ENCODE results near the gene PIK3C2G.

Gene PIK3C2G

DNA sequence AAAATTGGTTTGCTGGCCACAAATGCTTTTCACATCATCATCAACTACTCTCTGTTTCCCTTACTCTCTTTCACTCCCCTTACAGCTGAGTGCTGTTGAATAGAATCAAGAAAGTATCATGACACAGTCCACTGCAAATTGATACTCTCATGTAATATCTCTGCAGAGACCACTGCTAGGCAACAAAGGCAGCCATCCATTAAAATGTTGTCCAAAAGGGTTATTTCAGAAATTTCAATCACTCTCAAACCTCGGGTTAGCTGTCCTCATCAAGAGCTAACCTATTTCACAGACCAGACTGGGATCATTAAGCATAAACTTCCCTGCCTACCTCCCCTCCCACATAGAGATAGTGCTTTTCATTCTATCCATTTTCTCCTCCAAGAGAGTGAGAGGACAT, 289.8 kb downstream of the PIK3C2G start:
- H3K9me3 Mint-ChIP-seq = peaks cover 4% of the 10 kb centered on the region
- no peak overlapping the region for H3K4me3 Mint-ChIP-seq
- H3K36me3 Mint-ChIP-seq (ENCODE audit: low read depth) = no peaks in the 10 kb centered on the region
- H3K27me3 Mint-ChIP-seq = no peaks in the 10 kb centered on the region
- no peak overlapping the region for H3K27ac Mint-ChIP-seq
- no peaks in the 10 kb centered on the region for H3K4me1 Mint-ChIP-seq (ENCODE audit: low read depth)

- Mint-ChIP-seq H3K4me3 (no peak overlapping the region), H3K9me3 (peaks cover 4% of the 10 kb centered on the region), H3K27ac (no peak overlapping the region), H3K27me3 (no peaks in the 10 kb centered on the region), H3K4me1 (ENCODE audit: low read depth) (no peaks in the 10 kb centered on the region), H3K36me3 (ENCODE audit: low read depth) (no peaks in the 10 kb centered on the region)
Measured at GRCh38 chr12:18551701-18552100, 290.4 kb downstream of the PIK3C2G start.

DNA sequence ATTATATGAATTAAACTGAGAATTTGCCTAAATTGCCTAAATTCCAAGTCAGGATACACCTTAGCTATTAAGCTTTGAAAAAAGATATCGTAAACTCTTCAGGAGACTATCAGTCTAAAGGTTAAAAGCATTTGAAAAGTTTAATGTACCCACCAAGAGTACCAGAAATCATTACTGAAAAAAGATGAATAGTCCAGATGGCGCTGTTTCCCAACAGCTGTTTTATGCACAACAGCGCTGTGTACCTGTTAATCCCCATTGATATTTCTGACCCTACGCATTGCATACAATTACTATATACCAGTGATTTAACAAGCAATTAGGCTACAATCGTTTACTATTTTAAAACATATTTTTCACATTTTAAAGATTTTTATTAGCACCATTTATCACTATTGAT, 291.5 kb downstream of the PIK3C2G start:
- Mint-ChIP-seq H3K4me3 (no peak overlapping the region), H3K36me3 (ENCODE audit: low read depth) (no peaks in the 10 kb centered on the region), H3K27ac (no peak overlapping the region), H3K27me3 (no peaks in the 10 kb centered on the region), H3K9me3 (peaks cover 4% of the 10 kb centered on the region), H3K4me1 (ENCODE audit: low read depth) (no peaks in the 10 kb centered on the region)

DNA sequence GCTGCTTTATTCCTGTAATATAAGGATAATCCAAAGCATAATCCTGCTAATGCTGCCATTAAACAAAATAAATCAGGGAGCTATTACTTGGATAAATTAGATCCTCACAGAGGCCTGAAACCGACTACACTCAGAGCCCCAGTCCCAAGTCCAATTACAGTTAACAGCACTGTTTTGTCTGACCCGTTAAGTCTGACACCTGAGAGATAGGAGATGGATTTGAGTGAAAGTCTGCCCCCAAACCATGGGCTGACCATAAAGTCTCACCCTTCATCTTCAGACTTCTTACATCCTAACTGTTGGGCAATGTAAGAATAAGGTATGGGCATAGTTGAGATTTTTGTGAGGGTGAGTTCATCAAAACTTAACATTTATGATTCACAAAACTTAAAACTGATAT, 294.8 kb downstream of the PIK3C2G start:
- Mint-ChIP-seq H3K9me3 (peaks cover 7% of the 10 kb centered on the region), H3K36me3 (ENCODE audit: low read depth) (no peaks in the 10 kb centered on the region), H3K27me3 (no peaks in the 10 kb centered on the region), H3K27ac (no peak overlapping the region), H3K4me3 (no peak overlapping the region), H3K4me1 (ENCODE audit: low read depth) (no peaks in the 10 kb centered on the region)

DNA sequence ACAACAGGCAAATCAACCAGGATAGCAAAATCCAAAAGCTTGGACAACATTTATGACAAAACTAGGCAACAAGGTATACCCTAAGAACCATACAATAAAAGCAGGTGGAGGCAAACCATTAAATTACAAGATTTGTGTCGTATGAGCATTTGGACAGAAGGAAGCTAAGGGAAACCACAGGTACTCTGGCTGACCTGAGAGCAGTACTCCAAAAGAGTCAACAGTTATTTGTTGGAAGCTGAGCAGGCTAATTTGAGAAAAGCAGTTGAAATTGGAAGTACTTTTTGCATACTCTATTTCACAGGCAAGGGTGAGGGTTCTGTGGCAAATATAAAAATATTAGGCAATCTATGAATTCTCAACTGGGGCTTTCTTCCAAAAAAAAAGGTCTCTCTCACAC, 297.9 kb downstream of the PIK3C2G start:
- Mint-ChIP-seq H3K36me3 (ENCODE audit: low read depth) (no peaks in the 10 kb centered on the region), H3K27ac (no peak overlapping the region), H3K4me1 (ENCODE audit: low read depth) (no peaks in the 10 kb centered on the region), H3K4me3 (no peak overlapping the region), H3K27me3 (no peaks in the 10 kb centered on the region), H3K9me3 (peaks cover 4% of the 10 kb centered on the region)

- no peaks in the 10 kb centered on the region for H3K36me3 Mint-ChIP-seq (ENCODE audit: low read depth)
Measured at GRCh38 chr12:18562531-18562930, 301.2 kb downstream of the PIK3C2G start.

GRCh38 chr12:18564306-18564705, 303.0 kb downstream of the PIK3C2G start:
- no peaks in the 10 kb centered on the region for H3K36me3 Mint-ChIP-seq (ENCODE audit: low read depth)
- H3K4me3 Mint-ChIP-seq = no peak overlapping the region
- no peak overlapping the region for H3K27ac Mint-ChIP-seq
- no peaks in the 10 kb centered on the region for H3K4me1 Mint-ChIP-seq (ENCODE audit: low read depth)
- peaks cover 4% of the 10 kb centered on the region for H3K9me3 Mint-ChIP-seq
- no peaks in the 10 kb centered on the region for H3K27me3 Mint-ChIP-seq

More at GRCh38 chr12:18562531-18562930, 301.2 kb downstream of the PIK3C2G start:
- H3K27ac Mint-ChIP-seq = no peak overlapping the region
- H3K9me3 Mint-ChIP-seq = peaks cover 4% of the 10 kb centered on the region
- no peak overlapping the region for H3K4me3 Mint-ChIP-seq
- no peaks in the 10 kb centered on the region for H3K27me3 Mint-ChIP-seq
- no peaks in the 10 kb centered on the region for H3K4me1 Mint-ChIP-seq (ENCODE audit: low read depth)

DNA sequence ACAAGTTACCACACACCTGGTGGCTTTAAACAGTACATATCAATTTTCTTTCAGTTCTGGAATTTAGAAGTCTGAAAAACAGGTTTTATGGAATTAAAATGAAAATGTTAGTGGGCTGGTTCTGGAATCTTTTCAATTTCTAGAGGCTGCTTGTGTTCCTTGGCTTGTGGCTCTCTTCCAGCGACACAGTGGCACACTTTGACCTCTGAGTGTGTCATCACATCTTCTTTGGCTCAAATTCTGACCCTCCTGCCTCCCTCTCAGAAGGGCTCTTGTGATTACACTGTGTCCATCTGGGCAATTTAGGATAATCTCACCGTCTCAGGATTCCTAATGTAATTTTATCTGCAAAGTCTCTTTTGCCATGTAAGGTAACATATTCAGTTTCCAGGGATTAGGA, 306.5 kb downstream of the PIK3C2G start:
- no peak overlapping the region for H3K27ac Mint-ChIP-seq
- no peak overlapping the region for H3K4me3 Mint-ChIP-seq
- H3K27me3 Mint-ChIP-seq = no peaks in the 10 kb centered on the region
- H3K4me1 Mint-ChIP-seq (ENCODE audit: low read depth) = no peaks in the 10 kb centered on the region
- no peaks in the 10 kb centered on the region for H3K36me3 Mint-ChIP-seq (ENCODE audit: low read depth)
- H3K9me3 Mint-ChIP-seq = peaks cover 5% of the 10 kb centered on the region

GRCh38 chr12:18570543-18570942, 309.2 kb downstream of the PIK3C2G start:
- H3K9me3 Mint-ChIP-seq = peaks cover 8% of the 10 kb centered on the region
- no peaks in the 10 kb centered on the region for H3K36me3 Mint-ChIP-seq (ENCODE audit: low read depth)
- no peaks in the 10 kb centered on the region for H3K27me3 Mint-ChIP-seq
- no peak overlapping the region for H3K27ac Mint-ChIP-seq
- H3K4me3 Mint-ChIP-seq = no peak overlapping the region
- no peaks in the 10 kb centered on the region for H3K4me1 Mint-ChIP-seq (ENCODE audit: low read depth)

DNA sequence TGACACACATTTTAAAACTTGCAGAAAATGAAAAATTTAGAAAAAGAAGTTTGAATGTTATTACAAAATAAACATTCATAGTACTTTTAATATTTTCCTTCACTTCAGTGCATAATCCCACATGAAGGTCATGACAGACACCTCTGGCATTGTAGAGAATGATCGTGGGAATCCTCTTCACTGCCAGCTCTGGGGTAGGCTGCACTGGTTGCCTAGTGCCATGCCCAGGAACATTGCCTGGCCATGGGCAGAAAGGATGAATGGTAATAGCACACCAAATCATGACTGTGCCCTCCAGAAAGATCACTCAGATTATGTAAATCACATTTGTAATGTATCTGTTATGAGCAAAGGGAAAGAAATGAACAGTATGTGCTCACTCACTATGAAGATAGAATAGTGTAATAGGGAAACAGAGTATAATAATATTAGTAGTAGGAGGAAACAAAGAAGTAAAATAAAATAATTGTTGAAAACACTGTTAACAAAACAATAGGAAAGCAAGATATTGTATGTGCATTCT, 314.8 kb downstream of the PIK3C2G start:
- H3K4me1 Mint-ChIP-seq (ENCODE audit: low read depth) = no peaks in the 10 kb centered on the region
- H3K9me3 Mint-ChIP-seq = peaks cover 4% of the 10 kb centered on the region
- H3K36me3 Mint-ChIP-seq (ENCODE audit: low read depth) = no peaks in the 10 kb centered on the region
- no peaks in the 10 kb centered on the region for H3K27me3 Mint-ChIP-seq
- H3K4me3 Mint-ChIP-seq = no peak overlapping the region
- no peak overlapping the region for H3K27ac Mint-ChIP-seq

GRCh38 chr12:18576648-18577047, 315.3 kb downstream of the PIK3C2G start:
- Mint-ChIP-seq H3K4me3 (no peak overlapping the region), H3K9me3 (peaks cover 7% of the 10 kb centered on the region), H3K4me1 (ENCODE audit: low read depth) (no peaks in the 10 kb centered on the region), H3K27me3 (no peaks in the 10 kb centered on the region), H3K27ac (no peak overlapping the region), H3K36me3 (ENCODE audit: low read depth) (no peaks in the 10 kb centered on the region)

GRCh38 chr12:18578191-18578590, 316.9 kb downstream of the PIK3C2G start:
- H3K27ac Mint-ChIP-seq = no peak overlapping the region
- H3K9me3 Mint-ChIP-seq = peaks cover 7% of the 10 kb centered on the region
- H3K27me3 Mint-ChIP-seq = no peaks in the 10 kb centered on the region
- no peaks in the 10 kb centered on the region for H3K36me3 Mint-ChIP-seq (ENCODE audit: low read depth)
- H3K4me1 Mint-ChIP-seq (ENCODE audit: low read depth) = no peaks in the 10 kb centered on the region
- H3K4me3 Mint-ChIP-seq = no peak overlapping the region

GRCh38 chr12:18580291-18580690, 319.0 kb downstream of the PIK3C2G start:
- Mint-ChIP-seq H3K27me3 (no peaks in the 10 kb centered on the region), H3K4me3 (no peak overlapping the region), H3K4me1 (ENCODE audit: low read depth) (no peaks in the 10 kb centered on the region), H3K36me3 (ENCODE audit: low read depth) (no peaks in the 10 kb centered on the region), H3K27ac (no peak overlapping the region), H3K9me3 (peaks cover 10% of the 10 kb centered on the region)

DNA sequence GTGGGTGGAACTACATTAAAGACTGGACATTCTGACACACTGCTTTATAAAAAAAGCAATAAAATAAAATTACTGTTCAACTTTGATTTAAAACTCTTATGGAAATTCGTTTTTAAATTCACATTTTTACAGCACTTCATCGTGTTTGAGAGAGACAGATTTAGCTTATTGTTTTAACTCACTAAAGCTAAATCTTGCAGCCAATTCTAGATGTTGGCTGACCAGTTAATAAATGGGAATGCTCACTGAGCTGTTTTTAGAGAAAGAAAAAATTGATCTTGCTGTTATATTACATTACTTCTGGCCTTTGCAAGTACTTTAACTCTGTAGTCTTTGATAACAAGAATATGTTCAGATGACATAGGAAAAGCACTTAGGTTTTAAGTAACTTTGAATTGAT, 319.4 kb downstream of the PIK3C2G start:
- Mint-ChIP-seq H3K4me3 (no peak overlapping the region), H3K4me1 (ENCODE audit: low read depth) (no peaks in the 10 kb centered on the region), H3K9me3 (peaks cover 12% of the 10 kb centered on the region), H3K36me3 (ENCODE audit: low read depth) (no peaks in the 10 kb centered on the region), H3K27ac (no peak overlapping the region), H3K27me3 (no peaks in the 10 kb centered on the region)

- Mint-ChIP-seq H3K4me1 (ENCODE audit: low read depth) (no peaks in the 10 kb centered on the region), H3K27me3 (no peaks in the 10 kb centered on the region), H3K27ac (no peak overlapping the region), H3K36me3 (ENCODE audit: low read depth) (no peaks in the 10 kb centered on the region), H3K4me3 (no peak overlapping the region), H3K9me3 (peaks cover 18% of the 10 kb centered on the region)
Measured at GRCh38 chr12:18581232-18581962, 320.1 kb downstream of the PIK3C2G start.

- no peaks in the 10 kb centered on the region for H3K4me1 Mint-ChIP-seq (ENCODE audit: low read depth)
- H3K4me3 Mint-ChIP-seq = no peak overlapping the region
- H3K27ac Mint-ChIP-seq = no peak overlapping the region
- H3K36me3 Mint-ChIP-seq (ENCODE audit: low read depth) = no peaks in the 10 kb centered on the region
- no peaks in the 10 kb centered on the region for H3K27me3 Mint-ChIP-seq
- peaks cover 26% of the 10 kb centered on the region for H3K9me3 Mint-ChIP-seq
Measured at GRCh38 chr12:18583655-18584054, 322.3 kb downstream of the PIK3C2G start.

All from stimulated activated naive CD8-positive, alpha-beta T cell treated with anti-CD3 and anti-CD28 coated beads, Interleukin-15, Interleukin-2, amounts not matched to agents 100 ng/mL and 50 ng/mL, for 24 hours (primary cell).